Heart left ventricle (tissue), 16 donors: Measurements from ENCODE around the gene BBX. TPM values are rescaled to one million over a fixed set of nuclear protein-coding genes. Genes with fewer than 3 reads are reported as not detected.

Source experiments
- ATAC-seq, 4 donors: fragments of 200-7000 bp; cut with Tn5 transposase; one replicate each; pipeline ENCODE4 v1.9.1; 2020 to 2022; ENCODE audit warnings: moderate library complexity in 4 of 4, mild to moderate bottlenecking in 3 of 4, moderate number of reproducible peaks in 1 of 4
- DNase-seq, 5 donors: peaks; one replicate each; pipeline ENCODE4 v3.0.0-alpha.2; 2020
- H3K27ac ChIP-seq, 12 donors: fragments of 200-600 bp; sonication (generic) in 4 of 12; one replicate each; pipeline versions ENCODE4 v1.5.0 to v1.8.0; 2016 to 2022; ENCODE audit warnings: mild to moderate bottlenecking in 2 of 12
- H3K27me3 ChIP-seq, 9 donors: fragments of 200-600 bp; sonication (generic) in 2 of 9; one replicate each; pipeline versions ENCODE4 v1.5.1 to v1.8.0; 2016 to 2022; ENCODE audit warnings: mild to moderate bottlenecking in 3 of 9
- H3K36me3 ChIP-seq, 9 donors: fragments of 200-600 bp; sonication (generic) in 2 of 9; one replicate each; pipeline versions ENCODE4 v1.5.0 to v1.8.0; 2018 to 2022; ENCODE audit warnings: mild to moderate bottlenecking in 2 of 9
- H3K4me1 ChIP-seq, 12 donors: fragments of 200-600 bp; sonication (generic) in 4 of 12; one replicate each; pipeline versions ENCODE4 v1.5.0 to v1.8.0; 2016 to 2022; ENCODE audit warnings: mild to moderate bottlenecking in 3 of 12
- H3K4me3 ChIP-seq, 12 donors: fragments of 200-600 bp; sonication (generic) in 4 of 12; one replicate each; pipeline versions ENCODE4 v1.5.0 to v1.8.0; 2017 to 2022; ENCODE audit warnings: mild to moderate bottlenecking in 9 of 12, moderate library complexity in 4 of 12
- H3K9me3 ChIP-seq, 12 donors: fragments of 200-600 bp; sonication (generic) in 4 of 12; one replicate each; pipeline versions ENCODE4 v1.5.0 to v1.8.0; 2016 to 2022; ENCODE audit warnings: mild to moderate bottlenecking in 1 of 12
- POLR2A ChIP-seq, 2 donors: fragments of 450-650 bp; IDR thresholded peaks; one replicate each; pipeline ENCODE4 v1.6.1; 2017; ENCODE audit warnings: antibody characterized with exemption in 2 of 2, mild to moderate bottlenecking in 2 of 2, moderate library complexity in 2 of 2
- WGBS, 4 donors: extraction: QIAGEN DNeasy Blood & Tissue Kit in 2 of 4; methylation state at CpG; one replicate each; pipeline versions ENCODE4 v1.1.5 to v1.1.7; 2013 to 2018; 5-methylcytosine and 5-hydroxymethylcytosine counted together
- intact Hi-C, 10 donors: fragments of 100-400 bp; cut with DNase I; formaldehyde crosslinking; loops; one replicate each; pipeline versions ENCODE4 v1.11.1 to v1.14.2; 2022
- polyA plus RNA-seq, 2 donors: library from polyadenylated mRNA; stranded (reverse); fragments of 200-250 nt; gene quantifications; one replicate each; pipeline ENCODE4 v1.2.3, GENCODE V29; 2013
- total RNA-seq, 9 donors: library from RNA; depleted of rRNA in 2 of 9; stranded (reverse); fragments of >200 nt in 2 of 9; fragmentation: NEBNext Ultra II Directional in 3 of 9; extraction: Animal tissue kit (Norgen Biotek cat#: 25700) in 3 of 9; gene quantifications; one replicate each; pipeline versions ENCODE4 v1.1.0 to v1.2.4, GENCODE V29; 2016 to 2023
- TF ChIP-seq, protein P1 (sequence below), 12 donors: fragments of 200-600 bp; sonication (generic) in 4 of 12; IDR thresholded peaks; one replicate each; pipeline versions ENCODE4 v1.5.0 to v1.8.0; 2018 to 2022; ENCODE audit warnings: antibody characterized with exemption in 12 of 12, mild to moderate bottlenecking in 5 of 12
- donor health status: ischemic (EF 13 %, LVEDD 7.1; RV severe dilation, severe dysfunction).
- donor health status: healthy with polysubstance abuse.
- donor health status: DM: no; HTN: yes; CAD: no.
- donor health status: DM: no; HTN: no; CAD: no.
- donor health status: ischemic (EF 25% LVEDD 6.9; RV normal size, moderate dysfunction).
- donor health status: ischemic (EF 25% LVEDD 5.7; RV mildly dilated, moderate dysfunction).
- donor health status: healthy.
- donor health status: DM: yes; HTN: yes; CAD: no.
- donor health status: ischemic (EF 35%, LVEDD 5.7; RV mildly dilated, moderate dysfunction).
- donor health status: nonischemic (EF 11% LVEDD 7.7; RV severe dilation, severe dysfunction).
- donor health status: DM: yes; HTN: yes; CAD: no.
- donor health status: PGD.
- donor health status: ischemic (EF 29% LVEDD 5.4; RV normal size, mild dysfunction).
- donor health status: nonischemic (EF 23%, LVEDD 6.1; RV moderate dilation, normal function).

Gene BBX
- total and polyA plus RNA-seq, 11 donors = 9.1 to 60.5 (median 46.8) TPM

DNA sequence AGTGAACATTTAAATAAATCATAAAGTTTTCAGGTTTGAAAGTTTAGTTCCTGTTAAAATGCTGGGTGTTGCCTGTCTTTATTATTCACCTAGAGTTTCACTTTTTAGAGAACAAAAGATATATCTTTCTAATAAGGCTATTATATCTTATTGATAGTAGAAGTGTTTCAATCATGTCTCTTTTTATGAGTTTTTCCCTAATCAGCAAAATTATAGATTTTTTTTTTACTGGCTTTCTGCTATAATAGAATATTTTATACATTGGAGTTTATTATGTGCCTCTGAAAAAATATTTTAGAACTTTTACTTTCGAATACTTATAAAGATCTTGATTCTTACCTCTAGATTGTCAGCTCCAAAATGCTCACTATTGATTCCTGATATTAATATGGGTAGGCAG is 131.5 kb downstream of the BBX start:
- Histone ChIP-seq H3K9me3 (no peaks in the 10 kb centered on the region), H3K27ac (no peak overlapping the region), H3K4me3 (no peak overlapping the region), H3K36me3 (no peaks in the 10 kb centered on the region), H3K4me1 (peaks cover 0 to 9% (median 0%) of the 10 kb centered on the region in 12 donors), H3K27me3 (no peaks in the 10 kb centered on the region)
- intact Hi-C loops = loop anchor here in 1 of 10 donors (10.0 kb wide), 1 partner anchor 271 kb away; no protein-coding TSS in a partner anchor
- DNase-seq = no peak
- TF ChIP-seq POLR2A (IDR thresholded peaks at IDR 0.05) = no peak
- TF ChIP-seq, protein P1, sequence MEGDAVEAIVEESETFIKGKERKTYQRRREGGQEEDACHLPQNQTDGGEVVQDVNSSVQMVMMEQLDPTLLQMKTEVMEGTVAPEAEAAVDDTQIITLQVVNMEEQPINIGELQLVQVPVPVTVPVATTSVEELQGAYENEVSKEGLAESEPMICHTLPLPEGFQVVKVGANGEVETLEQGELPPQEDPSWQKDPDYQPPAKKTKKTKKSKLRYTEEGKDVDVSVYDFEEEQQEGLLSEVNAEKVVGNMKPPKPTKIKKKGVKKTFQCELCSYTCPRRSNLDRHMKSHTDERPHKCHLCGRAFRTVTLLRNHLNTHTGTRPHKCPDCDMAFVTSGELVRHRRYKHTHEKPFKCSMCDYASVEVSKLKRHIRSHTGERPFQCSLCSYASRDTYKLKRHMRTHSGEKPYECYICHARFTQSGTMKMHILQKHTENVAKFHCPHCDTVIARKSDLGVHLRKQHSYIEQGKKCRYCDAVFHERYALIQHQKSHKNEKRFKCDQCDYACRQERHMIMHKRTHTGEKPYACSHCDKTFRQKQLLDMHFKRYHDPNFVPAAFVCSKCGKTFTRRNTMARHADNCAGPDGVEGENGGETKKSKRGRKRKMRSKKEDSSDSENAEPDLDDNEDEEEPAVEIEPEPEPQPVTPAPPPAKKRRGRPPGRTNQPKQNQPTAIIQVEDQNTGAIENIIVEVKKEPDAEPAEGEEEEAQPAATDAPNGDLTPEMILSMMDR (IDR thresholded peaks at IDR 0.05) = no peak
- ATAC-seq = no peak
- WGBS, 4 donors = 94 to 100% (median 97%) methylated on average over 1 of the region's 1 CpG

DNA sequence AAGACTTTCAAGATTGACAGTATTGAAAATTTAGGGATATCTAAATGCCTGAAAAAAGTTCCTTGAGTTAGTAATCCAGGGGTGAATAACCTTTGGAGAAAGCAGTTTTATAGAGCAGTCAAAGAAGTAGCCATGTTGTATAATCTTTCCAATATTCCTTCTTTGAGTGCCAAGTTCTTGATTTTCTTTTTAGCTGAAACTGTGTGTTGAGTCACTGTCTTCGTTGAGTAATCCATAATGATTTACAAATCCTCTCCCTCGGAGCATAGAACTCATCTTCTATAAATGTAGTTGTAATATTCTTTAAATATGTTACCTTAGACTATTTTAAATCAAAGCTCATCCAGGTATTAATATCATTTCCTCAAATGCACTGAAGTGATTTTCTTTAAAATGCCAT is 135.2 kb downstream of the BBX start:
- TF ChIP-seq, protein P1 (IDR thresholded peaks at IDR 0.05) = no peak
- no peak for TF ChIP-seq POLR2A (IDR thresholded peaks at IDR 0.05)
- 39 to 86% (median 58%) methylated on average over 2 of the region's 2 CpGs for WGBS, 4 donors
- intact Hi-C loops = loop anchor here in 1 of 10 donors (10.0 kb wide), 1 partner anchor 267 kb away; no protein-coding TSS in a partner anchor

DNA sequence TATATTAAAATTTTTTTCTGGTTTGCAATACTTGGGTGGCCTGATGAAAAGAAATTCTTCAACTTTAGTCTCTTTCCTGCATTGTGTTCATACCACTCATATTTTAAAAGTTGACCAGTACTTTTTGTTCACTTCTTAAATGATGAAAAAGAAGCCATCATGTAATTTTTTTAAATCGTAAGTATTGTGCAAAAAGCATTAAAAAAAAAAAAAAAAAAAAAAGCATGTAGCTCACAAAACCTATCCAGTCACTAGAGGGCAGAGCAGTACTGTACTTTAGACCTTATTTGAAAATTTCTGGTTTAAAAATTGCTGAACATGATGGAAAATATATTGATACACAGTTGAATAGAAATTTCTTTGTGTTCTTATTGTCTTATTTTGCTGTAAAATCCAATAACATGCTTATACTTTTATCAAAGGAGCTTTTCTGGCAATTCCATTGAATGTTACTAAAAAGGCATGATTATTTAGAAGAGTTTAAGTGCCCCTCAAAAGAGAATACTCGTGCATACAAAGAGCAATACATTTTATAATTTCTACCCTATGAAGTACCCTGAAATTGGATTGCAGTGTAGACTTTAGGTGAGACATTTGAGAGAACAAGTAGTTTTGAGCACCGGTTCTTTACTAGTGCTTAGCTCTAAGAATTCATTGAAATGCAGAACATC is 137.7 kb downstream of the BBX start:
- 62 to 78% (median 65%) methylated on average over 3 of the region's 3 CpGs for WGBS, 4 donors
- no peak for TF ChIP-seq POLR2A (IDR thresholded peaks at IDR 0.05)
- TF ChIP-seq, protein P1 (IDR thresholded peaks at IDR 0.05) = peak; percentile 33 to 71 (median 62)

More for the DNA sequence above, 135.2 kb downstream of the BBX start:
- no peak overlapping the region for H3K27ac ChIP-seq
- H3K36me3 ChIP-seq = peaks cover 0 to 3% (median 0%) of the 10 kb centered on the region in 9 donors
- ATAC-seq (no peak), DNase-seq (no peak)
- H3K9me3 ChIP-seq = no peaks in the 10 kb centered on the region
- H3K4me1 ChIP-seq = peaks cover 0 to 35% (median 19%) of the 10 kb centered on the region in 12 donors
- H3K27me3 ChIP-seq = no peaks in the 10 kb centered on the region
- H3K4me3 ChIP-seq = no peak overlapping the region

DNA sequence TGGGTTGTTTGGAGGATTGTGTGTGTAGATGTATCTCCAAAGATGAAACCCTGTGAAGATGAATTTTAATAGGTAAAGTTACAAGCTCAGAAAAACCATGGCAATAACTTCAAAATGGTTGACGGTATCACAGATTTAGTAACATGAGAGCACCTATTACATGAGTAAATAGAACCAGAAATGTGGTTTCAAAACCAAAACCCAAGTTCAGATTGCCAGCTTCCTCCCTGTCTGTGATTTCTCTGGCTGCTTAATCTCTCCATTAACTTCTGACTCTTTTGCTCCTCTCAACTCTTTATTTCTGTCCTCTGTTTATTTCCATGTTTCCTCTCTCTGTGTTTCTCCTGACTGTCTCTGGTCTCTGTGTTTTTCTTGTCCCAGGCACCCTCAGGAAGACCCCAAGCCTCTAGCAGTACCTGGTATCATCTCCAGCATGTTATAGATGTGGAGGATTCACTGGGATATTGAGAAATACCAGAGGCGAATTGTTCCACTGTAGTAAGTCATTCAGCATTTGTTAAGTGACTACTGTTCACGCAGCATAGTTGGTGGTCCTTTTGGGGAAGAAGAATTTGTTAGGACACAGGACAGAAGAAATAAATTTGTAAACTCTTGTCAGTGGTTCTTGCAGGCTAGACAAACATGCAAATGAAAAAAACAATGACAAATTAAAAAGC is 138.8 kb downstream of the BBX start:
- Histone ChIP-seq H3K27me3 (no peaks in the 10 kb centered on the region), H3K9me3 (no peaks in the 10 kb centered on the region), H3K27ac (peak overlapping the region in 10 of 12 donors; percentile 3 to 80 (median 29)), H3K4me3 (peak overlapping the region in 5 of 12 donors; percentile 0 to 40 (median 32)), H3K4me1 (peaks cover 0 to 37% (median 27%) of the 10 kb centered on the region in 12 donors), H3K36me3 (peaks cover 0 to 3% (median 0%) of the 10 kb centered on the region in 9 donors)
- 74 to 80% (median 77%) methylated on average over 3 of the region's 3 CpGs for WGBS, 4 donors
- TF ChIP-seq, protein P1 (IDR thresholded peaks at IDR 0.05) = no peak
- TF ChIP-seq POLR2A (IDR thresholded peaks at IDR 0.05) = no peak
- intact Hi-C loops = loop anchor here in 5 of 10 donors (5.0 to 10.0 kb wide), 4 partner anchors 84 to 263 kb away; no protein-coding TSS in a partner anchor
- ATAC-seq (peak in 2 of 4 donors; percentile 10 to 26), DNase-seq (no peak)

More for the DNA sequence above, 137.7 kb downstream of the BBX start:
- Histone ChIP-seq H3K36me3 (peaks cover 0 to 3% (median 0%) of the 10 kb centered on the region in 9 donors), H3K27me3 (no peaks in the 10 kb centered on the region), H3K9me3 (no peaks in the 10 kb centered on the region), H3K27ac (no peak overlapping the region), H3K4me1 (peaks cover 0 to 37% (median 27%) of the 10 kb centered on the region in 12 donors), H3K4me3 (no peak overlapping the region)
- intact Hi-C loops = loop anchor here in 5 of 10 donors (5.0 to 10.0 kb wide), 4 partner anchors 83 to 264 kb away; no protein-coding TSS in a partner anchor
- ATAC-seq (peak in 1 of 4 donors; percentile 38), DNase-seq (no peak)
